Measurements from ENCODE around the gene SLC39A8.
"Not testable (repeated sequence)": the region's sequence is repeated elsewhere in the genome, so short reads cannot be mapped to it uniquely, and the experiment has no call there.

Gene SLC39A8
- total RNA-seq: 45.9 to 51.0 reads per million in 2 donors

- DNase-seq: peak; percentile 65
Measured at GRCh38 chr4:102344954-102345794, at the start of gene SLC39A8. TSS of gene SLC39A8 (minus strand) at chr4:102345482. CDS start at chr4:102344662, 820 bp downstream.

GRCh38 chr4:102392033-102392744 lies 46.9 kb upstream of the SLC39A8 start:
- DNase-seq: no peak

GRCh38 chr4:102390438-102390837 lies 45.2 kb upstream of the SLC39A8 start:
- no peak for DNase-seq

- DNase-seq: no peak
Measured at GRCh38 chr4:102388611-102389010, 43.3 kb upstream of the SLC39A8 start.

GRCh38 chr4:102387552-102388150 lies 42.4 kb upstream of the SLC39A8 start:
- DNase-seq: no peak

- DNase-seq: no peak
Measured at GRCh38 chr4:102386966-102387365, 41.7 kb upstream of the SLC39A8 start.

- not testable (repeated sequence) for DNase-seq
Measured at GRCh38 chr4:102380253-102380652, 35.0 kb upstream of the SLC39A8 start.

GRCh38 chr4:102362922-102363432 lies 17.7 kb upstream of the SLC39A8 start:
- no peak for DNase-seq

GRCh38 chr4:102358128-102358527 lies 12.8 kb upstream of the SLC39A8 start:
- DNase-seq: no peak

GRCh38 chr4:102357637-102358036 lies 12.4 kb upstream of the SLC39A8 start:
- not testable (repeated sequence) for DNase-seq

GRCh38 chr4:102356562-102357202 lies 11.4 kb upstream of the SLC39A8 start:
- no peak for DNase-seq

- no peak for DNase-seq
Measured at GRCh38 chr4:102355748-102356147, 10.5 kb upstream of the SLC39A8 start.

GRCh38 chr4:102354671-102355454 lies 9.6 kb upstream of the SLC39A8 start:
- no peak for DNase-seq

- no peak for DNase-seq
Measured at GRCh38 chr4:102352781-102353180, 7.5 kb upstream of the SLC39A8 start.

- no peak for DNase-seq
Measured at GRCh38 chr4:102350634-102351033, 5.4 kb upstream of the SLC39A8 start.

GRCh38 chr4:102348701-102349100 lies 3.4 kb upstream of the SLC39A8 start:
- no peak for DNase-seq

- DNase-seq: peak; percentile 13
Measured at GRCh38 chr4:102345795-102346100, 466 bp upstream of the SLC39A8 start.

- peak; percentile 64 for DNase-seq
Measured at GRCh38 chr4:102344520-102344953, 745 bp downstream of the SLC39A8 start.

GRCh38 chr4:102343964-102344519 lies 1.2 kb downstream of the SLC39A8 start:
- DNase-seq: no peak

- DNase-seq: no peak
Measured at GRCh38 chr4:102342404-102343074, 2.7 kb downstream of the SLC39A8 start.

GRCh38 chr4:102341201-102341600 lies 4.1 kb downstream of the SLC39A8 start:
- DNase-seq: no peak
